LNCaP clone FGC (cell line): ENCODE data around the gene MEIOSIN.
"Not testable (repeated sequence)": the region's sequence is repeated elsewhere in the genome, so short reads cannot be mapped to it uniquely, and the experiment has no call there.

Source experiments
- DNase-seq: peaks from one replicate; pipeline ENCODE4 v3.0.0-alpha.2; 2011; ENCODE audit warnings: low read depth
- H3K4me3 ChIP-seq: 2 replicates; pipeline ENCODE4 v1.5.1; 2011; ENCODE audit warnings: mild to moderate bottlenecking, low read depth, low read length, control low read depth
- TF ChIP-seq, protein P1 (sequence below): IDR thresholded peaks from 2 replicates; pipeline ENCODE4 v1.5.1; 2012; ENCODE audit warnings: mild to moderate bottlenecking; ENCODE audit not compliant: control insufficient read depth, insufficient read depth; ENCODE audit errors: extremely low read depth

The MEIOSIN gene

DNA sequence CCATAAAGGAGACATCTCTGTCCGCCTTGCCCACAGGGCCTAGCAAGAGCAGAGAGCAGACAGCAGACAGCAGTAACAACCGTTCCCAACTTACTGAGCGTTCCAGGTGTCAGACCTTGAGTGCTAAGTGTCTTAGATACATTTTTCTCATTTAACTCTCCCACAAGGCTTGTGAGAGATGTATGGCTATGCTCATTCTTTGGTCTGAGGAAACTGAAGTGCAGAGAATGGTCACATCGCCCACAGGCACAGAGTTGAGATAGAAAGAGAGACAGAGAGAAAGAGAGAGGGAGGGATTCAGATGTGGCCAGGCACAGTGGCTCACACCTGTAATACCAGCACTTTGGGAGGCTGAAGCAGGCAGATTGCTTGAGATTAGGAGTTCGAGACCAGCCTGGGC is 14.3 kb downstream of the MEIOSIN start:
- DNase-seq, result no peak
- no peak overlapping the region for H3K4me3 ChIP-seq
- TF ChIP-seq, protein P1, sequence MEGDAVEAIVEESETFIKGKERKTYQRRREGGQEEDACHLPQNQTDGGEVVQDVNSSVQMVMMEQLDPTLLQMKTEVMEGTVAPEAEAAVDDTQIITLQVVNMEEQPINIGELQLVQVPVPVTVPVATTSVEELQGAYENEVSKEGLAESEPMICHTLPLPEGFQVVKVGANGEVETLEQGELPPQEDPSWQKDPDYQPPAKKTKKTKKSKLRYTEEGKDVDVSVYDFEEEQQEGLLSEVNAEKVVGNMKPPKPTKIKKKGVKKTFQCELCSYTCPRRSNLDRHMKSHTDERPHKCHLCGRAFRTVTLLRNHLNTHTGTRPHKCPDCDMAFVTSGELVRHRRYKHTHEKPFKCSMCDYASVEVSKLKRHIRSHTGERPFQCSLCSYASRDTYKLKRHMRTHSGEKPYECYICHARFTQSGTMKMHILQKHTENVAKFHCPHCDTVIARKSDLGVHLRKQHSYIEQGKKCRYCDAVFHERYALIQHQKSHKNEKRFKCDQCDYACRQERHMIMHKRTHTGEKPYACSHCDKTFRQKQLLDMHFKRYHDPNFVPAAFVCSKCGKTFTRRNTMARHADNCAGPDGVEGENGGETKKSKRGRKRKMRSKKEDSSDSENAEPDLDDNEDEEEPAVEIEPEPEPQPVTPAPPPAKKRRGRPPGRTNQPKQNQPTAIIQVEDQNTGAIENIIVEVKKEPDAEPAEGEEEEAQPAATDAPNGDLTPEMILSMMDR, result no peak

DNA sequence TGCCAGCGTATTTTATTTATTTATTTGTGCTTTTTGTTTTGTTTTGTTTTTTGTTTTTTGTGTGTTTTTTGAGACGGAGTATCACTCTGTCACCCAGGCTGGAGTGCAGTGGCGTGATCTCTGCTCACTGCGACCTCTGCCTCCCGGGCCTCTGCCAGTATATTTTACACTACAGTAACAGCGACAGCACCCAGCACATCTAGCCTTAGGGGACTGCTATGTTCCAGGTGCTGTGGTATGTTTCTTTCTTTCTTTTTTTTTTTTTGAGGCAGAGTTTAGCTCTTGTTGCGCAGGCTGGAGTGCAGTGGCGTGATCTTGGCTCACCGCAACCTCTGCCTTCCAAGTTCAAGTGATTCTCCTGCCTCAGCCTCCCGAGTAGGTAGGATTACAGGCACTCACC is 18.2 kb downstream of the MEIOSIN start:
- not testable (repeated sequence) for H3K4me3 ChIP-seq, DNase-seq

DNA sequence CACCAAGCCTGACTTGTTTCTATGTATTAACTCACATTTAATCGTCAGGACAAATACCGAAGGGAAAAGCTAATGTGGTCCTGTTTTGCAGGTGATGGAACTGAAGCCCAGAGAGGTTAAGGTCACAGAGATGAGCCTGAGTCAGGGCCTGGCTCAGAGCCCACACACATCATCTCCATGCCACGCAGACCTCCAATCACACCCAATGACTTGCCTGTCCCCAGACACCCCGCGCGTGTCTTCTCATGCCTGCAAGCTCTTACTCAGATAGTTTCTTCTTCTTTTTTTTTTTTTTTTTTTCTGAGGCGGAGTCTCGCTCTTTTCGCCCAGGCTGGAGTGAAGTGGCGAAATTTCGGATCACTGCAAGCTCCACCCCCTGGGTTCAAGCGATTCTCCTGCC is 19.4 kb downstream of the MEIOSIN start:
- TF ChIP-seq, protein P1, result no peak
- no peak for DNase-seq
- H3K4me3 ChIP-seq, result no peak overlapping the region

DNA sequence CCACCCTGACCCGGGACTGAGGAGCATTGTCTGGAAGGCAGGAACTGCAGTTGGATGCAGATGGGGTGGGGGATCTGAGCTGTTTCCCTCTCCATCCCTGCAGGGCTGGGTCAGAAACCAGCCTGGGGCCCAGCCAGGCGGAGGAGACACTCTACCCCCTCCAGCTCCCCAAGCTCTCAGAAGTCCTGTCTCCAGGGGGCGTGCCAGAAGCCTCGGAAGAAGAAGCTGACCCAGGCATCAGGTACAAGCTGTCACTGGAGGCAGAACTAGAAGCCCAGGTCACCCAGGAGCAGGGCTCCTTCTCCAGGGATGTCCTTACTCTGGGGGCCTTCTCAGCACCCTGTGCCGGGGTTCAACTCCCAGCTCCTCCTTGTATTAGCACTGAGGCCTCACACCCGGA is 20.3 kb downstream of the MEIOSIN start:
- no peak overlapping the region for H3K4me3 ChIP-seq
- no peak for DNase-seq
- TF ChIP-seq, protein P1, result no peak

DNA sequence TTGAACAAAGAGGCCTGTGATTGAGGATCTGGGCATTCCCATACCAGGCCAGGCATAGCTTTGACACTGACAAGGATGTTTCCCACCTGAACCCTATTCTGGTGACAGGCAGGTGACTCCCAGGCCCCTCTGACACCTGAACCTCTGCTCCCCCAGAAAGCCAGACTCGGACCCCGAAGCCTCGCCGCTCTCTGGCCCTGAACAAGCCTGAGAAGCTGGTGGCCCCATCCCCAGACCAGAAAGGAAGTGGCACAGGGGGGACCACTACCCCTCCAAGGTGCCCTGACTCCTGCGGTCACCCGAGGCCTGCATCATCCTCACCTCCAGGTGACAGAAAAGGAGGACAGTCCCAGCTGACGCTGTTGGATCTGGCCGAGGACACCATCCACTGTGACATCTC is 21.1 kb downstream of the MEIOSIN start:
- TF ChIP-seq, protein P1, result no peak
- no peak for DNase-seq
- no peak overlapping the region for H3K4me3 ChIP-seq

DNA sequence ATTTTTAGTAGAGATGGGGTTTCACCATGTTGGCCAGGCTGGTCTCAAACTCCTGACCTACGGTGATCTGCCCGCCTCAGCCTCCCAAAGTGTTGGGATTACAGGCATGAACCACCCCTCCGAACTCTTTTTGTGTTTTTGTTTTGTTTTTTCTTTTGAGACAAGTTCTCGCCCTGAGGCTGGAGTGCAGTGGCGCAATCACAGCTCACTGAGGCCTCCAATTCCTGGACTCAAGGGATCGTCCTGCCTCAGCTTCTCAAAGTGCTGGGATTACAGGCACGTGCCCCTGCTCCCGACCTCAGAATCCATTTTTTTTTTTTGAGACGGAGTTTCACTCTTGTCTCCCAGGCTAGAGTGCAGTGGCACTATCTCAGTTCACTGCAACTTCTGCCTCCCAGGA is 24.5 kb downstream of the MEIOSIN start:
- no peak overlapping the region for H3K4me3 ChIP-seq
- no peak for DNase-seq
- TF ChIP-seq, protein P1, result no peak

DNA sequence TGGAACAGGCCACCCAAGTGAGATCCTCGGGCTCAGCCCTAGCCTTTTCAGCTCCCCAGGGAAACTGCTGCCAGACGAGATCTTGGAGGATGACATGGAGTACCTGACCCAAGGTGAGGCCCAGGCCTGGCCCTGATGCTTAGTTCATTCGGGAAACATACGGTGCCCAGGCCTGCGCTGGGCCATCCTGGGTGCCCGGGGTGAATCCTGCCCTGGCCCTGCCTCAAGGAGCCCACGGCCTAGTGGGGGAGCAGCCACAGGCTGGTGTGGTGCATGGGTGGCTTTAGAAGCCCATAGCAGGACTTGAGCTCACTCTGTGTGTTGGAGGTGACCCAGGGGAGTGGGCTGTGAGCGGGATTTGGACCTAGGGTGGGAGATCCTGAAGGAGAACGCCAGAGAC is 25.7 kb downstream of the MEIOSIN start:
- no peak for DNase-seq
- H3K4me3 ChIP-seq, result no peak overlapping the region
- TF ChIP-seq, protein P1, result no peak

DNA sequence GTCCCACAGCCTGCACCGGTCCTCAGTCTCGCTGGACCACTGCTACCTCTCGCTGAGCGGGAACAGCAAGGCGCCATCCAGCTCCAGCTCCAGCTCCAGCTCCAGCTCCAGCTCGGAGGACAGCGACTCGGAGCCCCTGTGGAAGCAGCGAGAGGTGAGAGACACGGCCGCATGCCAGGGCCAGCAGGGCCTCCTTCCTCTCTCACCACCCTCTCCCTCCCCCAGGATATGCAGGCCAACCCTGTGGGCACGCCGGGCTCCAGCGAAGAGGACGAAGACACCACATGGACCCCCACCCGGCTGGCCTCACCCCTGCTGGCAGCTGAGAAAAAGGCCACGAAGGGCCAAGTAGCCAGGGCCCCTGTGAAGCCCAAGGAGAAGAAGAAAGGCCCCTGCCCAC is 28.5 kb downstream of the MEIOSIN start:
- DNase-seq, result no peak
- H3K4me3 ChIP-seq, result no peak overlapping the region
- TF ChIP-seq, protein P1, result no peak
